HG03460 (cell line): ENCODE data around the gene TNS3.

Experiments
- ATAC-seq: cut with Tn5 transposase; IDR thresholded peaks from one replicate; pipeline ENCODE4 v1.9.1; 2021; ENCODE audit not compliant: unreplicated experiment

Gene TNS3

DNA sequence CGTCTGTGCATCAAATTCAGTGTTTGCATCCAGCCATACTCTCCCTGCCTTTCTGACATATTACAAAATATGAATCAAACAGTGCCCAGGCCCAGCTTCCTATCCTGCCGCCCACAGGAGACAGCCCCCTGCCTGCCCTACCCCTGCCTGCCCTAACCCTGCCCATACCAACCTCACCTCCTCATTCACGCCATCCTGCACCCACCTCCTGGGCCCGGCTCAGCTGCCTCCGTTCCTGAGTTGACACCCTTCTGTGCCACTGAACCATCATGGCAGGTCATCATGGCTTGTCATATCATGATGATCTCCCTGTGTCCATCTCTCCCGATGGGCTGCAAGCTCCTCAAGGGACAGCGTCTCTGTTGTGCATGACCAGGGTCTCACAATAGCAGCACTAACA, 72.3 kb downstream of the TNS3 start:
- no peak for ATAC-seq

GRCh38 chr7:47508389-47509380, 73.2 kb downstream of the TNS3 start:
- no peak for ATAC-seq

DNA sequence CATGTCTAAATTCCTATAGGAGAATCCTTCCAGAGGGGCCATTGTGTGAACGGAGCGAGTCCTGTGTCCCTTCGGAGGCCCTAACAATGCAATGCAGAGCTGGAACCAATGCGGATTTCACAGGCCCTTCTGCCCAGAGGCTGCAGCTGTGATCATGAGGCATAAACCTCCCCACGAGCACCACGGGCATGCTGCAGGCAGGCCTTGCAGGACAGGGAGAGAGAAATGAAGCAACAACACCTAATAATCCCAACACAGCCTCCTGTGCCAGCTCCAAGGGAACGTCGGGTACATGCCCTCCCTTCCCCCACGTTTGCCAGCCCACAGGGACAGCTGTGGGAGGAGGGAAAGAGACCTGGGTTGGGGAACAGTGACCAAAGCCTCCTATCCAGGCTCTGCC, 74.4 kb downstream of the TNS3 start:
- no peak for ATAC-seq

DNA sequence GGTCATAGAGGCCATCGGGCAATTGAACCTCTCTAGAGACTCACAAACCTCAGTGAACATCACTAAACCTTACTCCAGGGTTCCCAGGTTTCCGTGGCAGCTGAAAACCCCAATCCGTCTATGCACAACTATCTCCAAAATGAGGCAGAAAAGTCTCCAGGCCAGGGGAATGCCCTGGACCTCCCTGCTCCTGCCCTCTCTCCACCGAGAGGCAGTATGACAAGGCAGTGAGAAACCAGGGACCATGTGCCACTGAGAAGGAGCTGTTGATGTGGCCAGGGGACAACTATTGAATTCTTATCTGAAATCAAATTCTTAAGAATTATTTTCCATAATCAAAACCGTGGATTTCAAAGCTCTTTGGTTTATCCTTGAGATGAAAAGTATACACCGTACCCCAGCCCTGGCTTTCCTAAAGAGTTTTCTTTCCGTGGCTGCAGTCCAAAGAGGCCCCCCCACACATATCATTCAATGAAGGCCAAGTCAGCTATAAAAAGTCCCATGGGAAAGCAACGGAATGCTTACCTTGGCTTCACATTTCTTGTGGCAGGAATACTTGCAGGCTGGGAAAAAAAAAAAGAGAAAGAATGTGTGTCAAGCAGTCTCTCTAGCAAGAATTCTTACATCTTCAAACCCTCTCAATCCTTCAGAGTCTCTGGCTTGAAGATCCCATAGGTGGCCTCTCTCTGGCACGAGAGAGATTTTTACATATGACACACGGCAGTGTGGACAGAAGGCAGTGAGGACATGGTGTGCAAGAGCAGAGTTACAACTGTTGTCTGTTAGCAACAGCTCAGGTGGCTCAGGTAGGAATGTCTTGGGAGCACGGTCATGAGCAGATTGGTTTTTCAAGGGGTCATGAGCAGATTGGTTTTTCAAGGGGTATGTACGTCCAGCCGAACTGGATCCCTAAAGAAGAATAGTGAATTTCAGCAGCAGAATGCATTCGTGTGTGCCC, 75.2 kb downstream of the TNS3 start:
- ATAC-seq, result no peak

- ATAC-seq, result no peak
Observed at GRCh38 chr7:47505312-47506007, 76.5 kb downstream of the TNS3 start.

DNA sequence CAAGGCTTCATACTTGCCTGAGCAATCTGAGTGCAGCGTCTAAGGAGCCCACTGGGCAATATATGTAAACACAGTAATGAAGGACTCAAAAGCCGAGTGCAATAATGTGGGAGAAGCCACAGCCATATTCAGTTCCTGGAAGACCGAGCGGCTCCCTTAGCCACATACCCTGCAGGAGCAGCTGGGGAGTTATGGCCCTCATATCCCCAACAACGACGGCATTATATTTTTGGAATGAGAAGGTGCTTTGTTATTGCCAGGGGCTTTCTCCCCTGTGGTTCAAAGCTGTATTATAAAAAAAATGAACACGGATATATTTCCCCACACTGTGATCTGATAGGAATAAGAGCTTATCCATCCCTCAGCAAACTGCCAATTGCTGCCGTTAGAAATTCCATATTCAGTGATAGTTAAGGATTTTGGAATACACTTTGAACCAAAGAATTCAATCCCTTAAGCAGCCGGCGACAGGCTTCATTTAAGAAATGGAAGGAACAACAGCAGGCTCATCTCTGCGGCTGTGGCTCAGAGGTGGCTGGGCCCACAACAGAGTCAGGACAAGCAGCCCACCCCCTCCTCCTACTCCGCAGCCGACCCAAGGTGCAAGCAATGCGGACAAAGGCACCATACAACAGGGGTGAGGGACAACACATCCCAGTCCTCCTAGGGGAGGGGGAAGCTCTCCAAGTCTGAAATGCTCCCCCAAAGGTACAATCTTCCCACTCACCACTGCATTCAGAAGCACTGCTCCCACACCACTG, 77.2 kb downstream of the TNS3 start:
- no peak for ATAC-seq

- no peak for ATAC-seq
Observed at GRCh38 chr7:47503281-47503680, 78.6 kb downstream of the TNS3 start.

DNA sequence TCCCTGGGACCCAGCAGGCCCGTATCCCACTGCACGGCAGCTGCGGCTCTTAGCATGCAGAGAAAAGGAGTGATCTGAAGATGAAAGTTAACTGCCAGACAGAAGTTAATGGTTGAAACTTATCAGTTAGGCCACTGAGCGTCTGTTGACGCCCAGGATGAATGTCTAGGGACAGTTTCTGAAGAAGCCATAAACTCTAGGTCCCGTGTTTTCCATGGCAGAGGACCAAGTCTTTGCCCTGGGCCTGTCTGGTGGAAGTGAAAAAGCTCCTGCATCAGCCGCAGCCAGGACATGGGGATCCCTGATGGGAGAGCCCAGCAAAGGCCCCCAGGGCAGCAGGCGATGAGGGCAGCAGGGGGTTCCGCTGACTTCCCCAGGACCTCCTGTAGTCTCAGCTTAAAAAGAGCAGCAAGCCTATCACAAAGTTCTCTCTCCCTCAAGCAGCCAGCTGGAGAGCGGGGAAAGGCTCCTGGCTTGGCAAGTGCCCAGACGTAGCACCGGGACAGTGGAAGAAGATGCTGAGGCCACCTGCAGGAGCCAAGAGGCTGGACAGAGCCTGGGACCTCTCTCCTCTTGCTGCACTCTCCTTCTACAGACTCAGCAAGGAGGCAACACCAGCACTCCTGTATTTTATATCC, 79.6 kb downstream of the TNS3 start:
- ATAC-seq, result no peak

DNA sequence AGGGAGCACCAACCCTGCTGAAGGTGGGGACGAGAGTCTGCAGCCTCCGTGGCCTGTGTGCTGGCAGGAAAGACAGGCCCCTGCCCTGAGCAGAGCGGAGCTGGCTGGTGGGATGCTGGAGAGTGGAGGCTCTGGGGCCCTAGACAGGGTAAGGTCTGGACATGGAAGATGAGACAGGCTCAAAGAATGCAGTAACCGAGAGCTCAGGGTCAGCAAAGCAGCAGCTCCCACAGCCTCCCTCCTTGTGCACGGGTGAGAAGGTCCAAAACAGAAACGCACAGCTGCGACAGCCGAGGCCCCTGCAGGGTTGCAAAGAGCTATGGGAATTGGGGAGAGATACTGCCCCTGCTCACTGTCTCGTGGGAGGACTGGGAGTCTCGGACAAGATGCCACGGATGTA, 80.5 kb downstream of the TNS3 start:
- ATAC-seq, result no peak

- no peak for ATAC-seq
Observed at GRCh38 chr7:47500103-47500563, 81.8 kb downstream of the TNS3 start.

- ATAC-seq, result no peak
Observed at GRCh38 chr7:47498229-47499056, 83.5 kb downstream of the TNS3 start.

- ATAC-seq, result peak; percentile 85
Observed at GRCh38 chr7:47497367-47498096, 84.4 kb downstream of the TNS3 start.

DNA sequence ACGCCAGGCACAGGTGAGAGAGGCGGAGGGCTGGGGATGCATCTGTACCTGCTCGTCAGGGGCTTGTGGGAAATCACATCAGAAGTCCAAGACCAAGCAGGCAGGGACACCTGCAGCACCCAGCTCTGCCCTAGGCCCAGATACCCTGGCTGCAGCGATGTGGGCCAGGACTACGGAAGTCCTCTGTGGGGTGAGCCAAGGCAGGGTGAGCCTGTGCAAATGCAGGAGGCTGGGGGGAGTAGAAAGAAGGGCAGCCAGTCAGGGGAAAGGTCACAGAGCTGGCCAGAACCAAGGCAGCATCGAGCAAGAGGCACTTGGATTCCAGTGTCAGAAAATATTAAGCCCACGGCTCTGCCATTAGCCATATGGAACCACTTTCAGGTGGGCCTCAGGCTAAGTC, 85.2 kb downstream of the TNS3 start:
- no peak for ATAC-seq

DNA sequence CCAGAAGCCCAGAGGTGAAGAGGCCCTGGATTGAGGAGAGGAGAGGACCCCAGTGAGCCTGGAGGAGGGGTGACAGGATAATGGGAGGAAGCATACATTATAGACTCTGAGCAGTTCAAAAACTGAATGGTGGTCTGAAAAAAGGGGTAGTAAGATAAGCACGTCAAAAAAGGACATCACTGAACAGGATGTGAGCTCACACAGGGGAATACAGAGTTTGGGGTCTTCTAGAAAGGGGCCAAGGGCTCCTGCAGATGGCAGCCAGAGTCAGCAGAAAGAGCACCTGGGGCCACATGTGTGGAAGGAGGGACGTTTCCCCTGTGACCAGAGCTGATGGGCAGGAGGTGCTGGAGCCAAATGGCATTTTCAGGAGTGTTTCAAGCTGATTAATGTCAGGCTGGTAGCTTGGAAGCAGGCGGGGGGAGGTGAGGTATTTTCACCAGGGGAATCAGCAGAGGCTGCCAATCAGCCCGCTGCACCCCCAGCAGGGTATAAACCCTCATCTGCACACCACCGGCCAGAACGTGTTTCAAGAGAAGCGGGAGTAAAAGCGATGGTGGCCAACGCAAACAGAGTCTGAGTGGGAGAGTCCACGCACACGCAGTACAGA, 85.8 kb downstream of the TNS3 start:
- ATAC-seq, result no peak

- ATAC-seq, result no peak
Observed at GRCh38 chr7:47493976-47494911, 87.7 kb downstream of the TNS3 start.

GRCh38 chr7:47492716-47493325, 89.1 kb downstream of the TNS3 start:
- no peak for ATAC-seq
